Measurements from ENCODE around the gene MRGPRD. TPM values are rescaled to one million over a fixed set of nuclear protein-coding genes. Genes with fewer than 3 reads are reported as not detected.
A peak's percentile ranks its signal among the peaks of the same experiment; 100 is the strongest.
"Not testable (repeated sequence)": the region's sequence is repeated elsewhere in the genome, so short reads cannot be mapped to it uniquely, and the experiment has no call there.

MRGPRD gene
- total RNA-seq, 1 donor from 2014 or later, result not detected

DNA sequence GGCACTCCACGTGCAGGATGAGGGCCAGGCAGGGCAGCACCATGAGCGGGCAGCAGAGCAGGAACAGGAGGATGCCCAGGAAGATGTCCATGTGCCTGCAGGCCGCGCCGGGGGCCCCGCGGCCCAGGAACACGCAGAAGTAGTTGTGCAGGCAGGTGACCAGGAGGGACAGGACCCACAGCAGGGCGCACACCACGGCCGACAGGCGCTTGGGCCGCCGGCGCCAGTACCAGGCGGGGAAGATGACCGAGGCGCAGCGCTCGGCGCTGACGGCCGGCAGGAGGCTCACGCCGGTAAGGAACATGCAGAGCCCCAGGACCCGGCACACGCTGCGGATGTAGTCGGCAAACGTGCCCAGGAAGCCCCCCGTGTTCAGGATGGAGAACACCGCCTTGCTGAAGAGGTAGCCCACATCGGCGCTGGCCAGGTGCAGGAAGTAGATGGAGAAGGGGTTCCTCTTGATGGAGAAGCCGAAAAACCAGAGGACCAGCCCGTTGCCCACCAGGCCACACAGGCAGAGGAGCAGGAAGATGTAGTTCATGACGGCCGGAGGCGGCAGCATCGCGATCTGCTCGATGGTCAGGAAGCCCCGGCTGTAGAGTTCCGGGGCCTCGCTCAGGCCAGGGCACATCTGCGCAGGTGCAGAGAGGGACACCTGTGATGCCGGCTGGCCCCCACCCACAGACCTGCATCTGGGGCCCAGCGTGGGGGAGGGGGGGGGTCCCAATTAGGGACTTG is 25.0 kb upstream of the MRGPRD start:
- no peak for ATAC-seq

DNA sequence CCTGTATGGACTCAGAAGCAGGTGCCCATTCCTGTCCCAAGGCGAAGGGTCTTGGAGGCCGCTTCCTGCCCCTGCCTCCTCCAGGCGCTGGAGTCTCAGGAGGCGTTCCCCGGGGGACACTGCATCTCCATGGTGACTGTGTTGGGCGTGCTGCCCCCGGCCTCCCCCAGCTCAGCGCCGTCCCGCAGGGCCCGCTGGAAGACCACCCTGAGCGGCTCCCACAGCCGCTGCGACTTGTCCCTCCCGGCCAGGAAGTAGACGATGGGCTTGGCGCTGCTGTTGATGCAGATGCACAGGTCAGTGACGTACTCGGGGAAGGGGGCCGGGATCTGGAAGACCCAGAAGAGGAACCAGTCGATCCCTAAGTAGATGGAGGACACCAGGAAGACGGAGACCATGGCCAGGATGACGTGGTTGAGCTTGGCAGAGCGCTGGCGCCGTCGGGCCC is 24.4 kb upstream of the MRGPRD start:
- ATAC-seq, result no peak

- ATAC-seq, result no peak
Measured at GRCh38 chr11:69004411-69005182, 23.8 kb upstream of the MRGPRD start.

- ATAC-seq, result no peak
Measured at GRCh38 chr11:69003866-69004367, 23.1 kb upstream of the MRGPRD start.

GRCh38 chr11:69003301-69003865 is 22.6 kb upstream of the MRGPRD start:
- no peak for ATAC-seq

- no peak for ATAC-seq
Measured at GRCh38 chr11:69002570-69003231, 21.9 kb upstream of the MRGPRD start.

DNA sequence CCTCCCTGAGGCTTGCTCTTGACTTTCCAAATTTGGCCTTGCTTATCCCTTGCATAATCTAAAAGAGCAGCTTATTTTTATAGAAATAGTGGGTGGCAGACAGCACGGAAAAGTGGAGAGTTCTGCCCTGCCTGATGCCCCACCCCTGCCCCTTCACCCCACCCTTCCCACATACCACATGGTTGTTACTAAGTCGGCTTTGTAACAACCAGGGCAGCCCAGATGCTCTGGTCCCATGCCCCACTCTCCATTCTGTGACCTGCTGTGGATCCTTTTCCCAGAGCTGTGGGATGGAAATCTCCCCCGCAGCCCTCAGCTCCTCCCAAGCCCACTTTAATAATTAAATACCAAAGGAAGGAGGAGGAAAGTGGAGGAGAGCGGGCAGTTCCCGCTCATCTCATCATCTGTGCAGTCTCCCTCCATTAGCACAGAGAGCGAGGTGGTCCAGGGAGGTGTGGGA is 21.4 kb upstream of the MRGPRD start:
- ATAC-seq, result no peak

DNA sequence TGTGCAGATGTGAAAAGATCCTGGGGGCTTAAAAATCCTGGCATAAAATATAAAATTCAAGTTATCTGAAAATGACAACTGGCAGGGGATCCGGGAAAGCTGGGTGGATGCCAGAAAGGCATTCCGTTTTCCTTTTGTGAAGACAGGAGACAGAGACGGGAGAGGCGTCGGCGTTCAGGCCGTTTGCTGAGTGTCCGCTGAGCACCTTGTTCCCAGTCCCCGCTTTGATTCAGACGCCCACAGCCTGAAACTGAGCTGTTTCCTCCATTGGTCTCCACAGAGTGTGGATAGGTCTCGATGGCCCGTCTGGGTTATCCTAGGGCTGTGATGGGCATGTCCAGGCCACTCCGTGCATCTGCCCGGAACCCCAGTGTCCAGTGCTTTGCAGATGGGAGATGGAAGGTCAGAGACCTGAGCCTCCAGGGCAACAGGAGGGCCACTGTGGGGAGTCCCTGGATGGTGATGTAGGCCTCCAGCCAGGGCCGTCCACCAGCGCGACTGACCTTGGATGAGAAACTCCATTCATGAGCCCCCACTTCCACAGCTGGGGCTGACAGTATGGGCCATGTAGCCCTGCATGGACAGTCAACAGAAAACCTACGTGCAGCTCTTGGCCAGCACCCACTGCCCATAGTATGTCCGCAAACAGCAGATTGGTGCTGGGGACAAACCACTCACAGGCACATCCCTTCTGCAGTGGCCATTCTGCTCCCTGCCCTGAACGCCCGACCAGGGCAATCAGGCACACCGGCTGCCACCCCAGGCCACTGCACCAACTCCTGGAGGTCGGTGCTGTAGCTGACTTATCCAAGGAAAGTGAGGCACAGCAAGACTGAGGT is 20.7 kb upstream of the MRGPRD start:
- no peak for ATAC-seq

- ATAC-seq, result peak; percentile 32
Measured at GRCh38 chr11:69000831-69001242, 20.1 kb upstream of the MRGPRD start.

DNA sequence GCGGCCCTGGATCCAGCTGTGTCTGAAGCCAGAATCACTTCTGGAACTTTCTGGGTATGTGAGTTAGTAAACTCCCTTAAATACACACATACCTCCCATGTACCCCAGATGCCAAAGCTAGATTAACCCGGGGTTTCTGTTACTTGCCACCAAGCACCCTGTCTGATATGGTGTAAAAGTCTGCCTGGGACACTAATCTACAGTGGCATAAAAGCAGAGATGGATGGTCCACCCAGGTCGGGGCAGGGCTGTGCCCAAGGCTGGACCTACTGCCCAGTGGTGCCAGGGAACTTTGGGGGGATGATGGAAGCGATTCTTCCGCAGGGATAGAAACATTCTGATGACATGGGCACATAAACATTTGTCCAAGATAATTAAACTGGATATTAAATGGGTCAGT is 19.6 kb upstream of the MRGPRD start:
- no peak for ATAC-seq

GRCh38 chr11:68999748-69000355 is 19.1 kb upstream of the MRGPRD start:
- not testable (repeated sequence) for ATAC-seq

DNA sequence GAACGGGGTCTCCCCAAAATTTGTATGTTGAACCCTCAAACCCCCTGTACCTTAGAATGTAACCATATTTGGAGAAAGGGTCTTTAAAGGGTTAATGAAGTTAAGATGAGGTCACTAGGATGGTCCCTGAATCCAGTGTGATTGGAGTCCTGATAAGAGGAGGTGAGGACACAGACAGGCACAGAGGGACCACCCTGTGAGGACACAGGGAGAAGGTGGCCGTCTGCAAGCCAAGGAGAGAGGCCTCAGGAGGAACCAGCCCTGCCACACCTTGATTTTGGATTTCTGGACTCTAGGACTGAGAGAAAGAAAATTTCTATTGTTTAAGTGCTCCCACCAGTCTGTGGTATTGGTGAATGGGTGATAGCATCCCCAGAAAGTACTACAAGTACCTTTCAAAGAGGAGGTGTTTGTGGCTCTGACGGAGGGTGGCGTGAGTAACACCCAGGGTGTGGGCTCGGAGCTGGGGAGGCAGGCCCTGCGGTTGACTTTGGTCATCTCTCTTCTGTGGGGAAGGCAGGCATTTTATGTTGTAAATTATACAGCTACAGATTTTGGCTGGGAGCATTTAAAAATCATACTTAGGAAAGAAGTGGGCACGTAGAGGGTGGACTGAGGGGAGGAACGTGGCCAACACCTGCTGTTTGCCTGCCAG is 18.4 kb upstream of the MRGPRD start:
- no peak for ATAC-seq

DNA sequence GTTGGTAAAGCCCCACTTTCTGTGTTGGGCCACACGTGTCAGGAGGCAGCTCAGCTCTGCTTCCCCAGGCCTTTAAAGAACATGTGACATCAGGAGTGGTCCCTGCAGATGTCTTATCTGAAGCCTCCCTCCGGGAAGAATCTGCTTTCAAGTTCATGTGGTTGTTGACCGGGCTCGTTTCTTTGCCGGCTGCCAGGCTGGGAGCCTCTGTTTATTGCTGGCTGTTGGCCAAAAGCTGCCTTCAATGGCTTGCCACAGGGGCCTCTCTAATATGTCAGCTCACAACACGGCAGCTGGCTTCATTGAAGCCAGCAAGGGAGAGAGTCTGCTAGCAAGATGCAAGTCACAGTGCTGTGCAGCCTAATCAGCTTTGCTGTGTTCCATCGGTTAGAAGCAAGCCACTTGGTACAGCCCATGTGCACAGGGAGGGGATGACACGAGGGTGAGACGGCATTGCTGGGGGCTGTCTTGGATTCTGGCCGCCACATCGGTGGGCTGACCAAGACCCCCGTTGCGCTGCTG is 17.7 kb upstream of the MRGPRD start:
- ATAC-seq, result peak; percentile 14

GRCh38 chr11:68997995-68998348 is 17.2 kb upstream of the MRGPRD start:
- no peak for ATAC-seq

DNA sequence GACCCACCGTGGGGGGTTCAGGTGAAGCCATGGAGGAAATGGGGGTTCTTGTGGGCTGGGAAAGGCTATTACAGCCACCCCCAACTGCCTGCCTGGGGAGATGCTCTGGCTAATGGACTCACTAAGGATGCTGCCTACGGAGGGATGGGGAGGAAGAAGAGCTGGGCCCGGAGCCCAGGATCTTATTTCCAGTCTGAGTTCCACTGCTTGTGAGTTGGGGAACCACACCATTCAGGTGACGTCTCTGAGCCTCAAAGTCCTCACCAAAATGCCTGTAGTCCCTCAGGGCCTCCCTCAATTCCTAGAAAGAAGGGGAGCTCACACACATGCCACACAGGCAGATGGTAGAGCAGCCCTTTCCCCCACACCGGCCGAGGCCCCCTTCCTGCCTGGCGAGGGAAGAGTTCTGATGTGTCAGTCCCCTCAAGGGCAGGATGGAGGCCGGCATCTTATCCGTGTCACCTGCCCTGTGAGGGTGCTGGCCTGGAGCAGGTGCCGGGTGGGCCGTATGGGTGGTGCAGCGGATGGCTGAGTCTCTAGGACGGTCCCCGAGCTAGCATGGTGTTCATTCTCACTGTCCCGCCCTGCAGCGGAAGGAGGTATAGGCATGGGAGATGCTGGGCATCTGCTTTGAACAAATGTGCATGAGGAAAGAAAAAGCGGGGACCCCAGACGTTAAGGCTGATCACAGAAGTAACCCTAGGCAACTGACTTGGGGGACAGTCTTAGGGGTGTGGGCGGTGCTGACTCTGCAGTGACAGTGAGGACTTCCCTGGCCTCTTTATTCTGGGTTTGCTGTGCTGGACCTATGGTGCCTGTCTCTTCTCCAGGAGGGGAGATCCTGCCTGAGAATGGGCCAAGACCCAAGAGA is 16.6 kb upstream of the MRGPRD start:
- no peak for ATAC-seq

DNA sequence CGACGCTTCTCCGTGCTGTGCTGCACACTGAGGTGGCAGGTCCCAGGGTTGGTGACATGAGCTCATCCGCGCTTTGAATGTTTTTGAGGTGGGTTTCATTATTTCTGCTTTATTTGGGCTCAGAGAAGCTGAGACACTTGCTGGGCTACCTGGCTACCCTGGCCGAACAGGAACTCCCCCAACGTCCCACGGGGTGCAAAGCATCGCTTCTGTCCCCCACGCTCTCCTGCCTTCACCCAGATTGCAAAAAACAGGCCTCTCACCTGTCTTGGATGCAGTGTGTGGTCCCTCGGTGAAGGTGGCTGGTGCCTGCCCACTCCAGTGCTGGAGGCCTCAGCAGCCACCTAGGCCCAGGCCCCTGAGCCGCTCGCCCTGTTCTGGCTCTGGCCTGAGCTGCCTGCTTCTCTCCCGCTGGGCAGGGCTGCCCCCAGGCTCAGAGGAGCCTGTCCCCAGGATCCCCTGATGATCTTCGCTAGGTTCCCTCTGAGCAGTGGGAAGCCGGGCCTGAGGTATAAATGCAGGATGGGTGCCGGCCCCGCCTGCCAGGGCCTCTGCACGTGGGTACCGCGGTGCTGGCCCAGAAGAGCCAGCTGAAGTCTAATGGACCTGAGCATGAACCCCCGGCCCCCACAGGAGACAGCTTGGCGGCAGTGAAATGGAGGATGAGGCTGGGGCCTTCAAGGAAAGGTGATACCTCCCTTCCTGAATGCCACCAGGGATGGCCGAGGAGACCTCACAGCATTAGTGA is 15.8 kb upstream of the MRGPRD start:
- no peak for ATAC-seq

DNA sequence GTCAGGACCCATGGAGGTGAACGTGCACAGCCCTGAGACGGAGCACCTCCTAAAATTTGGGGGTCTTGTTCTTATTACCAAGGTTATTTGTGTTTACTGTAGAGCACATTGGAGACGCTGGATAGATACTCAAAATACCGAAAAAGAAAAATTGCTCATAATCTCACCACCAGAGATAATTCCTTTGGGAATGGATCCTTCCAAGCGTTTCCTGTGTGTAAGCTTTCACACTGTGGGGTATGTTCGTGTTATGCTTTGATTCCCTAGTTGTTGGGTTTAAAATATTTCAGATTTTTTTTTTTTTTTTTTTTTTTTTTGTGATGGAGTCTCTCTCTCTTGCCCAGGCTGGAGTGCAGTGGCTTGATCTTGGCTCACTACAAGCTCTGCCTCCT is 14.1 kb upstream of the MRGPRD start:
- no peak for ATAC-seq

DNA sequence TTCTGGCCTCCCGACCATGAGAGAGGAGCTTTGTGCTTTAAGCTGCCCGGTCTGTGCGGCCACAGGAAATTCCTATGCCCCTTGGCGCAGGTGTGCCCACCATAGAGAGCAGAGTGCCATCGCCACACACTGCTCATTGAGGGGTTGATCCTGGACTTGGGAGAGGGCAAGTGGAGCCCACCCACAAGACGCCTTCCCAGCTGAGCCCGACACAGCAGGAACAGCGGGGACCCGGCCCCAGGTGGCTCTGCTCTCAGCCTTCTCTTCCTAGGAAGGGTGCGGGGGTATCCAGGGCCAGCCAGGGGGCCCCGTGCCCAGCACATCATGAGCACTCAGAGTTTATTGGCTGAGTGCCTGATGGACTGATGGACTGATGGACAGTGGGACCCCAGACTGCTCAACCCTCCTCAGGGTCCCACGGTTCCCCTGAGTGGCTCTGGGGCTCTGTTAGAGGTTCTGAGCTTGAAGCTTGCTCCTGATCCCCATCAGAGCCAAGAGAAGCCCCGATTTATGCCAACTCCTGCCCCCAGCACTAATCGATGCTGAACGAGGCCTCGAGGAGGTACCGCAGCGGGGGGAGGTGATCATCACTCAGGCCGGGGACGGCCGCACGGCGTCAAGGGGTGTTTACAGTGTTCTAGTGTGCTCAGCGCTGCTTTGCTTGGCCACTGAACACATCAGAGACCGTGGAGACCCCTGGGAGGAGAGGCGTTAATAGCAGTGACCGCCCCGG is 13.5 kb upstream of the MRGPRD start:
- ATAC-seq, result no peak
